ENCODE measurements around the gene CCNYL1. TPM values are rescaled to one million over a fixed set of nuclear protein-coding genes. Genes with fewer than 3 reads are reported as not detected.
"Not testable (repeated sequence)": the region's sequence is repeated elsewhere in the genome, so short reads cannot be mapped to it uniquely, and the experiment has no call there.

CCNYL1 gene
- polyA plus RNA-seq, 4 donors = 8.2 to 18.4 (median 15.2) TPM

GRCh38 chr2:207734264-207734635 lies 22.8 kb downstream of the CCNYL1 start:
- DNase-seq = peak; percentile 58 to 73
- Histone ChIP-seq H3K4me1 (ENCODE audit: control insufficient read depth in 3 of 3, insufficient read depth in 2 of 3, low read depth in 1 of 3, low read length in 2 of 3) (peaks cover 0 to 7% (median 0%) of the 10 kb centered on the region in 3 donors), H3K27ac (ENCODE audit: low read depth in 1 of 3, low read length in 2 of 3) (peak overlapping the region in 2 of 3 donors; percentile 11 to 36), H3K4me3 (ENCODE audit: low read depth in 1 of 3, low read length in 3 of 3) (no peak overlapping the region), H3K9me3 (ENCODE audit: control insufficient read depth in 2 of 2, insufficient read depth in 1 of 2, low read depth in 1 of 2, low read length in 1 of 2) (no peaks in the 10 kb centered on the region), H3K36me3 (ENCODE audit: control insufficient read depth in 3 of 3, insufficient read depth in 2 of 3, low read depth in 1 of 3, low read length in 3 of 3) (peaks cover 0 to 6% (median 0%) of the 10 kb centered on the region in 3 donors), H3K27me3 (ENCODE audit: control insufficient read depth in 3 of 3, insufficient read depth in 3 of 3, low read length in 3 of 3) (no peaks in the 10 kb centered on the region)
- no peak for FAIRE-seq
- WGBS, 3 donors = 13 to 37% (median 24%) methylated on average over 3 of the region's 3 CpGs

- Histone ChIP-seq H3K4me3 (ENCODE audit: low read depth in 1 of 3, low read length in 3 of 3) (no peak overlapping the region), H3K27ac (ENCODE audit: low read depth in 1 of 3, low read length in 2 of 3) (peak overlapping the region in 1 of 3 donors; percentile 36), H3K9me3 (ENCODE audit: control insufficient read depth in 2 of 2, insufficient read depth in 1 of 2, low read depth in 1 of 2, low read length in 1 of 2) (no peaks in the 10 kb centered on the region), H3K27me3 (ENCODE audit: control insufficient read depth in 3 of 3, insufficient read depth in 3 of 3, low read length in 3 of 3) (no peaks in the 10 kb centered on the region), H3K4me1 (ENCODE audit: control insufficient read depth in 3 of 3, insufficient read depth in 2 of 3, low read depth in 1 of 3, low read length in 2 of 3) (peaks cover 0 to 7% (median 0%) of the 10 kb centered on the region in 3 donors), H3K36me3 (ENCODE audit: control insufficient read depth in 3 of 3, insufficient read depth in 2 of 3, low read depth in 1 of 3, low read length in 3 of 3) (peaks cover 0 to 6% (median 0%) of the 10 kb centered on the region in 3 donors)
- FAIRE-seq = peak; percentile 89
- peak; percentile 79 to 90 for DNase-seq
- WGBS, 3 donors = 39 to 71% (median 52%) methylated on average over 4 of the region's 4 CpGs
Observed at GRCh38 chr2:207734636-207735512, 23.4 kb downstream of the CCNYL1 start.

GRCh38 chr2:207735513-207735859 lies 24.0 kb downstream of the CCNYL1 start:
- WGBS, 3 donors = 90 to 96% (median 96%) methylated on average over 9 of the region's 9 CpGs
- FAIRE-seq; DNase-seq; H3K27ac ChIP-seq (ENCODE audit: low read depth in 1 of 3, low read length in 2 of 3); H3K4me1 ChIP-seq (ENCODE audit: control insufficient read depth in 3 of 3, insufficient read depth in 2 of 3, low read depth in 1 of 3, low read length in 2 of 3); H3K9me3 ChIP-seq (ENCODE audit: control insufficient read depth in 2 of 2, insufficient read depth in 1 of 2, low read depth in 1 of 2, low read length in 1 of 2); H3K27me3 ChIP-seq (ENCODE audit: control insufficient read depth in 3 of 3, insufficient read depth in 3 of 3, low read length in 3 of 3); H3K36me3 ChIP-seq (ENCODE audit: control insufficient read depth in 3 of 3, insufficient read depth in 2 of 3, low read depth in 1 of 3, low read length in 3 of 3); H3K4me3 ChIP-seq (ENCODE audit: low read depth in 1 of 3, low read length in 3 of 3): not testable (repeated sequence)

GRCh38 chr2:207743514-207743913 lies 32.1 kb downstream of the CCNYL1 start:
- H3K9me3 ChIP-seq (ENCODE audit: control insufficient read depth in 2 of 2, insufficient read depth in 1 of 2, low read depth in 1 of 2, low read length in 1 of 2) = no peaks in the 10 kb centered on the region
- no peaks in the 10 kb centered on the region for H3K27me3 ChIP-seq (ENCODE audit: control insufficient read depth in 3 of 3, insufficient read depth in 3 of 3, low read length in 3 of 3)
- peaks cover 0 to 12% (median 0%) of the 10 kb centered on the region in 3 donors for H3K36me3 ChIP-seq (ENCODE audit: control insufficient read depth in 3 of 3, insufficient read depth in 2 of 3, low read depth in 1 of 3, low read length in 3 of 3)
- H3K4me3 ChIP-seq (ENCODE audit: low read depth in 1 of 3, low read length in 3 of 3) = no peak overlapping the region
- H3K4me1 ChIP-seq (ENCODE audit: control insufficient read depth in 3 of 3, insufficient read depth in 2 of 3, low read depth in 1 of 3, low read length in 2 of 3) = peaks cover 0 to 13% (median 0%) of the 10 kb centered on the region in 3 donors
- no peak overlapping the region for H3K27ac ChIP-seq (ENCODE audit: low read depth in 1 of 3, low read length in 2 of 3)
- DNase-seq (peak in 1 of 2 donors; percentile 31), FAIRE-seq (no peak)

- no peaks in the 10 kb centered on the region for H3K9me3 ChIP-seq (ENCODE audit: control insufficient read depth in 2 of 2, insufficient read depth in 1 of 2, low read depth in 1 of 2, low read length in 1 of 2)
- no peaks in the 10 kb centered on the region for H3K27me3 ChIP-seq (ENCODE audit: control insufficient read depth in 3 of 3, insufficient read depth in 3 of 3, low read length in 3 of 3)
- DNase-seq = no peak
- no peak overlapping the region for H3K4me3 ChIP-seq (ENCODE audit: low read depth in 1 of 3, low read length in 3 of 3)
- H3K27ac ChIP-seq (ENCODE audit: low read depth in 1 of 3, low read length in 2 of 3) = no peak overlapping the region
- WGBS, 3 donors = 67 to 78% (median 69%) methylated on average over 2 of the region's 2 CpGs
- no peak for FAIRE-seq
- peaks cover 0 to 15% (median 0%) of the 10 kb centered on the region in 3 donors for H3K4me1 ChIP-seq (ENCODE audit: control insufficient read depth in 3 of 3, insufficient read depth in 2 of 3, low read depth in 1 of 3, low read length in 2 of 3)
- H3K36me3 ChIP-seq (ENCODE audit: control insufficient read depth in 3 of 3, insufficient read depth in 2 of 3, low read depth in 1 of 3, low read length in 3 of 3) = peaks cover 0 to 12% (median 0%) of the 10 kb centered on the region in 3 donors
Observed at GRCh38 chr2:207744050-207744449, 32.6 kb downstream of the CCNYL1 start.

GRCh38 chr2:207744451-207744850 lies 33.0 kb downstream of the CCNYL1 start:
- no peaks in the 10 kb centered on the region for H3K27me3 ChIP-seq (ENCODE audit: control insufficient read depth in 3 of 3, insufficient read depth in 3 of 3, low read length in 3 of 3)
- no peaks in the 10 kb centered on the region for H3K9me3 ChIP-seq (ENCODE audit: control insufficient read depth in 2 of 2, insufficient read depth in 1 of 2, low read depth in 1 of 2, low read length in 1 of 2)
- DNase-seq = no peak
- WGBS, 3 donors = 85 to 93% (median 89%) methylated on average over 11 of the region's 11 CpGs
- peaks cover 0 to 12% (median 0%) of the 10 kb centered on the region in 3 donors for H3K36me3 ChIP-seq (ENCODE audit: control insufficient read depth in 3 of 3, insufficient read depth in 2 of 3, low read depth in 1 of 3, low read length in 3 of 3)
- FAIRE-seq = no peak
- H3K4me1 ChIP-seq (ENCODE audit: control insufficient read depth in 3 of 3, insufficient read depth in 2 of 3, low read depth in 1 of 3, low read length in 2 of 3) = peaks cover 0 to 15% (median 0%) of the 10 kb centered on the region in 3 donors
- H3K4me3 ChIP-seq (ENCODE audit: low read depth in 1 of 3, low read length in 3 of 3) = no peak overlapping the region
- no peak overlapping the region for H3K27ac ChIP-seq (ENCODE audit: low read depth in 1 of 3, low read length in 2 of 3)

GRCh38 chr2:207746131-207746530 lies 34.7 kb downstream of the CCNYL1 start:
- FAIRE-seq = no peak
- WGBS, 3 donors = 28 to 39% (median 29%) methylated on average over 1 of the region's 1 CpG
- no peak overlapping the region for H3K4me3 ChIP-seq (ENCODE audit: low read depth in 1 of 3, low read length in 3 of 3)
- H3K27me3 ChIP-seq (ENCODE audit: control insufficient read depth in 3 of 3, insufficient read depth in 3 of 3, low read length in 3 of 3) = no peaks in the 10 kb centered on the region
- H3K4me1 ChIP-seq (ENCODE audit: control insufficient read depth in 3 of 3, insufficient read depth in 2 of 3, low read depth in 1 of 3, low read length in 2 of 3) = peaks cover 0 to 29% (median 0%) of the 10 kb centered on the region in 3 donors
- peak; percentile 68 to 74 for DNase-seq
- H3K36me3 ChIP-seq (ENCODE audit: control insufficient read depth in 3 of 3, insufficient read depth in 2 of 3, low read depth in 1 of 3, low read length in 3 of 3) = peaks cover 0 to 12% (median 0%) of the 10 kb centered on the region in 3 donors
- H3K27ac ChIP-seq (ENCODE audit: low read depth in 1 of 3, low read length in 2 of 3) = peak overlapping the region in 1 of 3 donors; percentile 19
- no peaks in the 10 kb centered on the region for H3K9me3 ChIP-seq (ENCODE audit: control insufficient read depth in 2 of 2, insufficient read depth in 1 of 2, low read depth in 1 of 2, low read length in 1 of 2)

- Histone ChIP-seq H3K4me1 (ENCODE audit: control insufficient read depth in 3 of 3, insufficient read depth in 2 of 3, low read depth in 1 of 3, low read length in 2 of 3) (peaks cover 0 to 29% (median 0%) of the 10 kb centered on the region in 3 donors), H3K36me3 (ENCODE audit: control insufficient read depth in 3 of 3, insufficient read depth in 2 of 3, low read depth in 1 of 3, low read length in 3 of 3) (peaks cover 0 to 12% (median 0%) of the 10 kb centered on the region in 3 donors)
- WGBS, 3 donors = 88 to 94% (median 93%) methylated on average over 15 of the region's 15 CpGs
Observed at GRCh38 chr2:207747653-207748560, 36.5 kb downstream of the CCNYL1 start.

More at GRCh38 chr2:207747653-207748560, 36.5 kb downstream of the CCNYL1 start:
- Histone ChIP-seq H3K27me3 (ENCODE audit: control insufficient read depth in 3 of 3, insufficient read depth in 3 of 3, low read length in 3 of 3) (no peaks in the 10 kb centered on the region), H3K27ac (ENCODE audit: low read depth in 1 of 3, low read length in 2 of 3) (peak overlapping the region in 1 of 3 donors; percentile 70), H3K9me3 (ENCODE audit: control insufficient read depth in 2 of 2, insufficient read depth in 1 of 2, low read depth in 1 of 2, low read length in 1 of 2) (no peaks in the 10 kb centered on the region), H3K4me3 (ENCODE audit: low read depth in 1 of 3, low read length in 3 of 3) (no peak overlapping the region)
- no peak for FAIRE-seq
- peak in 1 of 2 donors; percentile 49 for DNase-seq
